Testis (tissue), 3 donors: ENCODE results near the gene EXOC3. TPM values are rescaled to one million over a fixed set of nuclear protein-coding genes. Genes with fewer than 3 reads are reported as not detected.
A peak's percentile ranks its signal among the peaks of the same experiment; 100 is the strongest.
"Not testable (repeated sequence)": the region's sequence is repeated elsewhere in the genome, so short reads cannot be mapped to it uniquely, and the experiment has no call there.

Experiments used
- DNase-seq: peaks from one replicate; pipeline ENCODE4 v3.0.0-alpha.2; 2019
- H3K27ac ChIP-seq, 2 donors: fragments of 200-600 bp; sonication (generic); one replicate each; pipeline ENCODE4 v1.5.1; 2019
- H3K27me3 ChIP-seq: fragments of 200-600 bp; sonication (generic); one replicate; pipeline ENCODE4 v1.5.1; 2019
- H3K36me3 ChIP-seq: fragments of 200-600 bp; sonication (generic); one replicate; pipeline ENCODE4 v1.5.1; 2017; ENCODE audit warnings: low read depth; ENCODE audit errors: missing control alignments
- H3K4me1 ChIP-seq: fragments of 200-600 bp; sonication (generic); one replicate; pipeline ENCODE4 v1.5.1; 2019
- H3K4me3 ChIP-seq, 2 donors: fragments of 200-600 bp; sonication (generic); one replicate each; pipeline ENCODE4 v1.5.1; 2017 to 2019
- H3K9me3 ChIP-seq: fragments of 200-600 bp; sonication (generic); one replicate; pipeline ENCODE4 v1.5.1; 2017
- CTCF ChIP-seq, 3 experiments: fragments of 450-650 bp in 2 of 3; fragments of 200-600 bp in 1 of 3; sonication (generic) in 1 of 3; IDR thresholded peaks; one replicate each; pipeline ENCODE4 v1.5.1; 2016 to 2019; ENCODE audit warnings: antibody characterized with exemption in 3 of 3, mild to moderate bottlenecking in 2 of 3, moderate library complexity in 1 of 3
- POLR2A ChIP-seq: fragments of 450-650 bp; IDR thresholded peaks from one replicate; pipeline ENCODE4 v1.6.1; 2017; ENCODE audit warnings: antibody characterized with exemption, mild to moderate bottlenecking, moderate library complexity
- WGBS, 2 donors: methylation state at CpG; one replicate each; pipeline ENCODE4 v1.1.5; 2018; 5-methylcytosine and 5-hydroxymethylcytosine counted together
- intact Hi-C: fragments of 100-400 bp; cut with DNase I; formaldehyde crosslinking; loops from one replicate; pipeline ENCODE4 v1.15.1; 2023; ENCODE audit warnings: low total_unique reads
- polyA plus RNA-seq: library from polyadenylated mRNA; stranded (reverse); fragments of 350-450 nt; fragmentation: Illumina TruSeq; extraction: RNeasy Lipid Tissue Mini Kit (QIAGEN cat#74804); gene quantifications from one replicate; pipeline ENCODE4 v1.2.3, GENCODE V29; 2014; ENCODE audit warnings: low read depth, low replicate concordance; ENCODE audit not compliant: insufficient read depth
- total RNA-seq, 2 donors: library from RNA; depleted of rRNA; stranded (reverse); fragments of >200 nt; gene quantifications; one replicate each; pipeline ENCODE4 v1.2.3, GENCODE V29; 2016

The EXOC3 gene
- total and polyA plus RNA-seq, 3 donors from 2014 or later: 111 to 122 (median 120) TPM

- WGBS, 2 donors: 92 to 94% methylated on average over 10 to 17 of the region's 17 CpGs
- H3K4me3 ChIP-seq: no peak overlapping the region
- no peak for TF ChIP-seq POLR2A
- no peak for TF ChIP-seq CTCF (IDR thresholded peaks at IDR 0.05)
- intact Hi-C loops: no loop called here
- no peaks in the 10 kb centered on the region for H3K36me3 ChIP-seq
- DNase-seq: no peak
- H3K9me3 ChIP-seq: no peaks in the 10 kb centered on the region
- H3K27me3 ChIP-seq: no peaks in the 10 kb centered on the region
- H3K27ac ChIP-seq: no peak overlapping the region
- peaks cover 8% of the 10 kb centered on the region for H3K4me1 ChIP-seq
Observed at GRCh38 chr5:395921-396530, 47.0 kb upstream of the EXOC3 start.

GRCh38 chr5:396531-396961 lies 46.4 kb upstream of the EXOC3 start:
- DNase-seq: no peak
- intact Hi-C loops: no loop called here
- WGBS, 2 donors: 93 to 96% methylated on average over 12 to 13 of the region's 13 CpGs

GRCh38 chr5:398141-398474 lies 44.9 kb upstream of the EXOC3 start:
- intact Hi-C loops, DNase-seq, H3K4me1 ChIP-seq, H3K4me3 ChIP-seq, H3K27me3 ChIP-seq, H3K9me3 ChIP-seq, H3K36me3 ChIP-seq, H3K27ac ChIP-seq: not testable (repeated sequence)
- 96 to 97% methylated on average over 15 of the region's 15 CpGs for WGBS, 2 donors

More at GRCh38 chr5:396531-396961, 46.4 kb upstream of the EXOC3 start:
- Histone ChIP-seq H3K4me1 (peaks cover 8% of the 10 kb centered on the region), H3K36me3 (no peaks in the 10 kb centered on the region), H3K9me3 (no peaks in the 10 kb centered on the region), H3K4me3 (no peak overlapping the region), H3K27ac (no peak overlapping the region), H3K27me3 (no peaks in the 10 kb centered on the region)
- TF ChIP-seq POLR2A: no peak
- TF ChIP-seq CTCF (IDR thresholded peaks at IDR 0.05): no peak

GRCh38 chr5:398475-399295 lies 44.3 kb upstream of the EXOC3 start:
- TF ChIP-seq POLR2A (no peak), CTCF (IDR thresholded peaks at IDR 0.05) (no peak)
- Histone ChIP-seq H3K4me1 (peaks cover 8% of the 10 kb centered on the region), H3K27ac (no peak overlapping the region), H3K27me3 (no peaks in the 10 kb centered on the region), H3K4me3 (no peak overlapping the region), H3K36me3 (no peaks in the 10 kb centered on the region), H3K9me3 (no peaks in the 10 kb centered on the region)
- WGBS, 2 donors: 94 to 98% methylated on average over 35 of the region's 35 CpGs
- intact Hi-C loops: no loop called here
- DNase-seq: no peak

- Histone ChIP-seq H3K4me1 (peaks cover 8% of the 10 kb centered on the region), H3K27me3 (no peaks in the 10 kb centered on the region), H3K4me3 (no peak overlapping the region), H3K27ac (peak overlapping the region in 1 of 2 donors; percentile 44), H3K9me3 (no peaks in the 10 kb centered on the region), H3K36me3 (no peaks in the 10 kb centered on the region)
- intact Hi-C loops: no loop called here
- TF ChIP-seq POLR2A (no peak), CTCF (IDR thresholded peaks at IDR 0.05) (no peak)
- peak; percentile 70 for DNase-seq
- WGBS, 2 donors: 44 to 56% methylated on average over 34 to 44 of the region's 45 CpGs
Observed at GRCh38 chr5:399296-400281, 43.4 kb upstream of the EXOC3 start.
